SW 1271 (cell line): ENCODE data around the gene CBY3.
"Not testable (repeated sequence)": the region's sequence is repeated elsewhere in the genome, so short reads cannot be mapped to it uniquely, and the experiment has no call there.

Experiments used
- DNase-seq, 2 experiments: peaks; one replicate each; lab custom pipeline; 2025; lab: John Stamatoyannopoulos, UW

Gene CBY3

GRCh38 chr5:179668391-179668790 is 12.4 kb downstream of the CBY3 start:
- DNase-seq, result no peak

GRCh38 chr5:179661647-179662046 is 19.2 kb downstream of the CBY3 start:
- DNase-seq, result not testable (repeated sequence)

- not testable (repeated sequence) for DNase-seq
Measured at GRCh38 chr5:179658179-179658856, 22.5 kb downstream of the CBY3 start.

GRCh38 chr5:179657302-179658178 is 23.3 kb downstream of the CBY3 start:
- not testable (repeated sequence) for DNase-seq

GRCh38 chr5:179653135-179653534 is 27.7 kb downstream of the CBY3 start:
- not testable (repeated sequence) for DNase-seq

GRCh38 chr5:179650245-179650644 is 30.6 kb downstream of the CBY3 start:
- DNase-seq, result not testable (repeated sequence)

DNA sequence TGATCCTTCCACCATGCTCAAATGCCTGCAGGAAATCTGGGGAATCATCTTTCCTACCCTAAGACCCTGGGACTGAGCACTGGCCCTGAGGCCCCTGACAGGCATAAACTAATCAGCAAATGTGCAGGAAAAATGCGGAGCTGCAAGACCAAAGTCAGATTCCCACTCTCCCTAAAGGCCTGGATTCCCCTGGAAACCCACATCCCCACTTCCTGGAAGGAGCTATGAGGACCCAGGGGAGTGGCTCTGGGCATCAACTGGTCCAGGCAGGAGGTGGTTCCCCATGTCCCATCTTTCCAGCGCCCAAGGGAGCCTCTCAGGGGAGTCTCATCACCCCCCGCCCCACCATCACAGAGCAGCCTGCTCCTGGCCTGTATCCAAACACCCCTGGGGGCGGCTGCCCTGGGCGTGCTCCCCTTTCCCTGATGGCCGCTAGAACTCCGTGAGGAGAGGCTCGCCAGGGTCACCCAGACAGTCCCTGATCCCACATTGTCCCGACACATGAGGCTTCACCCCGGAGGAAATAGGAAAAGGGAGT is 31.6 kb downstream of the CBY3 start:
- not testable (repeated sequence) for DNase-seq

DNA sequence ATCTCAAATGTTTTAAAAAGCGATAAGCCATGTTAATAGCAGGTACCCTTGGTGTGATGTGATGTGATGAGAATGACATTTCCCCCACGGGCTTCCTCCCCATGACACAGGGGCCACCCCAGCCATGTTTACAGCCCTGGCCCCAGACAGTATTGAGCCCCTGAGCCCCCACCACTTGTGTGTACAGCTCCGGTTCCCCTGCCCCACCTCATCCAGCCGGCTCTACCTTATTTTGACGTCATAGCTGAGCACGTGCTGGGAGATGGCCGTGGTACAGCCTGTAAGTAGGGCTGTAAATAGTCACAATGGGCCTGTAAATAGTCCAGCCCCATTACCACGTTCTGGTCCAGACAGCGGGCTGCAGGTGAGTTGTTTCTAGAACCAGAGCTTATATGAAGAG is 32.4 kb downstream of the CBY3 start:
- DNase-seq, result no peak

- not testable (repeated sequence) for DNase-seq
Measured at GRCh38 chr5:179644766-179645165, 36.1 kb downstream of the CBY3 start.

DNA sequence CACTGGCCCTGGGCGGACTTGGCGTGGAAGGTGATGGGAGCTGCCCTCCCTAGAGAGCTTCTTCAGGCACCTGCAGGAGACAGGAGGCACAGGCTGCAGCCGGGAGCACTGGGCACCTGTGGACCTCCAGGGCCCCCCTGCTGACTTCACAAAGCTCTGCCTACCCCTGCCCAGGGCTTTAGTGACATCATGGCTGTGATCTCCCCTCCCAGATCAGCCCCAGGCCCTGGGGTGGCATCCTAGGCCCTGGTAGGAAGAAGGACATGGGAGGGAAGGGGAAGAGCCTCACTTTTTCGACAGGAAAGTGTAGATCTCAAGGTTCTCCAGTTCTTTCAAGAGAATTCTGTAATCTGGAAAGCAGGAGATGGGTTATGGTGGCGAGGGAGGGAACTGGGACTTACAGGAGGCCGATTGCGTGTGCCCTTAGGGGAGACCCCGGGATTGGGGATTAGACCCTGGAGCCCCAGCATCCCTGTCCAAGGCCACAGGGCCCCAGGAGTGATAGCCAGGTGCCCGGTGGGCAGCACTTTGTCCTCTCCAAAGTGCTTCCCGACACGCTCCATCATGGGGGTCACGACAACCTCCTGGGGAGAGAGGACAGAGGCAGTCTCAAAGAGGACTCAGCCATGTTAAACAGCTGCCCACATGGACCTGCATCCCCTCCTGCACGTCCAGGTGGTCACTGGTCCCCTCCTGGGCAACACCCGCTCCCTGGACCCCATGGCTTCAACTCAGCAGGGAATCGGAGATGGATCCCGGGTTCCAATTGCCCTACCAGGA is 37.5 kb downstream of the CBY3 start:
- not testable (repeated sequence) for DNase-seq

DNA sequence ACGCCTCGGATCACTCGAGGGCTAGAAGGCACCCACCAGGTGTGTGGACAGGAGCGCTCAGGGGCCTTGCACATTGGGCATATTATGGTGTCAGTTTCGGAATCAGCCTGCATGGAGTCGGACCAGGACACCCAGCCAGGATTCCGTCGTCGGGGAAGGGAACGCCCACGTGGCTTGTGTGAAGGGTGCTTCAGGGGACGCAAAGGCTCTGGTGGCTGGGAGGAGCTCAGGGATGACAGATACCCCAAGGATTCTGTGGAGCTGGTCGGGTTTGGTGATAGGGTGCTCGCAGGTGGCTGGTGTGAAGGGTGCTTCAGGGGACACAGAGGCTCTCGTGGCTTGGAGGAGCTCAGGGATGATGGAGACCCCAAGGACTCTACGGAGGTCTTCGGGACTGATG is 38.2 kb downstream of the CBY3 start:
- not testable (repeated sequence) for DNase-seq

DNA sequence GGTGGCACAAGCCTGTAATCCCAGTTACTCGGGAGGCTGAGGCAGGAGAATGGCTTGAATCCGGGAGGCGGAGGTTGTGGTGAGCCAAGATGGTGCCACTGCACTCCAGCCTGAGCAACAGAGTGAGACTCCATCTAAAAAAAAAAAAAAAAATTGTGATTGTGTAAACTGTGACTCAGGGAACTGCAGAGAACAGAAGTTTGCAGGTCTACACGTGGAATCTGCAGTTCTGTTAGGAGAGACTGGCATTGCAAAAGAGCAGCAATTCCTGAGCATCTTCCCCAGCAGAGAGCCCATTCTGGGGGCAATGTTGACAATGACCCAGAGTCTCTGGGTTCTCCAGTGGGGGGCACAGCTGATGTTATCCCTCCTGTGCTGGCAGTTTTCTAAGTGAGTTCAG is 39.1 kb downstream of the CBY3 start:
- DNase-seq, result not testable (repeated sequence)

GRCh38 chr5:179639296-179639695 is 41.5 kb downstream of the CBY3 start:
- DNase-seq, result not testable (repeated sequence)

DNA sequence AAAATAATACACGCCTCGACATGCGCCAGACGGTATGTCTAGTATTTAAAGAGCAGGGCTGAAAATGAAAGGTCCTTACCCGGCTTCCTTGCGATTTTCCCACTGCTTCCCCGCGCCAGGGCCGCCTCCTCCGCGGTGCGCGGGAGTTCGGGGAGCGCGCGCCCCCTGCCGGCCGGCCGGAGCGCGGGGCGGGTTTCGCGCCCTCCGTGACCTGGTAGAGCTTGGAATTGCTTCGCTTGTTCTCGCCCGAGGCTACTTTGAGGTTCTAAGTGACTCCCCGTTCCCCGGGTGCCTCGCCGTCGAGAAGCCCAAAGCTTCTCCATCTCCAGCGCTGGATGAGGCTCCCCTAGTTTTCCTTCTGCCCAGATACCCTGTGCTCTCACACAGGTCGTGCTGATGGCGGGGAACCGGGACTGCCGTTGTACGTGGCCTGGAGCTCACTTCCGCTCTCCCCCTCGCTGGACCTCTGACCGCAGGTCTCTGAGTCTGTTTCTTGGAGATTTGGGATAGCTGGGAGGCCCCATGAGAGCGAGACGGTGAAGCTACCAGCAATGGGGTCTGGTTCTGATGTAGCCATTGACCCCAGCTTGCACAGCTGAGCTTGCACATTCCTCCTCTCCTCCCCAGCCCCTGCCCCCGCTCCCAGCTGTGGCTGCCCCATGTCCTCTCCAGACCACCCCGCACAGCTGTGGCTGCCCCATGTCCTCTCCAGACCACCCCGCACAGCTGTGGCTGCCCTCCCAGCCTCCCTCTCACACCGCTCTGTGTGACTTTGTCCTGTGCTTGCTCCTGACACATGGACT is 46.3 kb downstream of the CBY3 start:
- DNase-seq, result not testable (repeated sequence)

GRCh38 chr5:179633501-179634369 is 47.1 kb downstream of the CBY3 start:
- not testable (repeated sequence) for DNase-seq
